ENCODE data around the gene UBE2O.

GRCh38 chr17:76363107-76363842 is 89.7 kb downstream of the UBE2O start:
- TF ChIP-seq CTCF (IDR thresholded peaks at IDR 0.05) = no peak
- no peak for TF ChIP-seq POLR2A (IDR thresholded peaks at IDR 0.05)

Data from body of pancreas (tissue), 4 donors.